D721Med (cell line): Measurements from ENCODE around the gene HEYL.

Experiments
- DNase-seq: peaks from one replicate; pipeline ENCODE4 v3.0.0; 2011; ENCODE audit warnings: low spot score; ENCODE audit not compliant: insufficient read length
- FAIRE-seq: peaks from 2 replicates; lab custom pipeline; 2011; peaks lifted over from hg19 to GRCh38; lab: Jason Lieb, UNC
- TF ChIP-seq, protein P1 (sequence below): IDR thresholded peaks from 2 replicates; pipeline ENCODE4 v1.5.1; 2012; ENCODE audit warnings: mild to moderate bottlenecking, control low read depth; ENCODE audit not compliant: insufficient read depth; ENCODE audit errors: missing control alignments

Gene HEYL

DNA sequence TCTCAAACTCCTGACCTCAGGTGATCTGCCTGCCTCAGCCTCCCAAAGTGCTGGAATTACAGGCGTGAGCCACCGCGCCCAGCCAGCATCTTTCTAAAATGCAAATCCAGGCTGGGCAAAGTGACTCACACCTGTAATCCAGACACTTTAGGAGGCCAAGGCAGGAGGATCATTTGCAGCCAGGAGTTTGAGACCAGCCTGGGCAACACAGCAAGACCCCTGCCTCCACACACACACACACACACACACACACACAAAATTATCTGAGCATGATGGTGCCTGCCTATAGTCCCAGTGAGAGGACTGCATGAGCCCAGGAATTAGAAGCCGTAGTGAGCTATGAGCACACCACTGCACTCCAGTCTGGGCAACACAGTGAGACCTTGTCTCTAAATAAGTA is 46.1 kb downstream of the HEYL start:
- FAIRE-seq, result no peak
- DNase-seq, result no peak
- TF ChIP-seq, protein P1, sequence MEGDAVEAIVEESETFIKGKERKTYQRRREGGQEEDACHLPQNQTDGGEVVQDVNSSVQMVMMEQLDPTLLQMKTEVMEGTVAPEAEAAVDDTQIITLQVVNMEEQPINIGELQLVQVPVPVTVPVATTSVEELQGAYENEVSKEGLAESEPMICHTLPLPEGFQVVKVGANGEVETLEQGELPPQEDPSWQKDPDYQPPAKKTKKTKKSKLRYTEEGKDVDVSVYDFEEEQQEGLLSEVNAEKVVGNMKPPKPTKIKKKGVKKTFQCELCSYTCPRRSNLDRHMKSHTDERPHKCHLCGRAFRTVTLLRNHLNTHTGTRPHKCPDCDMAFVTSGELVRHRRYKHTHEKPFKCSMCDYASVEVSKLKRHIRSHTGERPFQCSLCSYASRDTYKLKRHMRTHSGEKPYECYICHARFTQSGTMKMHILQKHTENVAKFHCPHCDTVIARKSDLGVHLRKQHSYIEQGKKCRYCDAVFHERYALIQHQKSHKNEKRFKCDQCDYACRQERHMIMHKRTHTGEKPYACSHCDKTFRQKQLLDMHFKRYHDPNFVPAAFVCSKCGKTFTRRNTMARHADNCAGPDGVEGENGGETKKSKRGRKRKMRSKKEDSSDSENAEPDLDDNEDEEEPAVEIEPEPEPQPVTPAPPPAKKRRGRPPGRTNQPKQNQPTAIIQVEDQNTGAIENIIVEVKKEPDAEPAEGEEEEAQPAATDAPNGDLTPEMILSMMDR, result no peak

DNA sequence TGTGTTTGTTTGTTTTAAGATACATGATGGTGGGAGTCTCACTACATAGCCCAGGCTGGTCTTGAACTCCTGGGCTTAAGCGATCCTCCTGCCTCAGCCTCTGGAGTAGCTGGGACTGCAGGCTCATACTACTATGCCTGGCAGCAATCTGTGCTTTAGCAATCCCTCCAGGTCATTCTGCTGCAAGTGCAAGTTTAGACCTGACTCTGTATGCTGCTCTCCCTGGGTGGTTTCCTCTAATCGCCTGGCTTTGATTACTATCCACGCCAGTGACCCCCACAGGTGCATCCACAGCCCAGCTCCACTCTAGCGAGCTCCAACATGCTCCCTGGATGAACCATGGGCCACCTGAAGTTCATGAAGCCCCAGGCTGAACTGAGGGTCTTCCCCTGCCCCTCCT is 47.4 kb downstream of the HEYL start:
- TF ChIP-seq, protein P1, result no peak
- FAIRE-seq (no peak), DNase-seq (no peak)

DNA sequence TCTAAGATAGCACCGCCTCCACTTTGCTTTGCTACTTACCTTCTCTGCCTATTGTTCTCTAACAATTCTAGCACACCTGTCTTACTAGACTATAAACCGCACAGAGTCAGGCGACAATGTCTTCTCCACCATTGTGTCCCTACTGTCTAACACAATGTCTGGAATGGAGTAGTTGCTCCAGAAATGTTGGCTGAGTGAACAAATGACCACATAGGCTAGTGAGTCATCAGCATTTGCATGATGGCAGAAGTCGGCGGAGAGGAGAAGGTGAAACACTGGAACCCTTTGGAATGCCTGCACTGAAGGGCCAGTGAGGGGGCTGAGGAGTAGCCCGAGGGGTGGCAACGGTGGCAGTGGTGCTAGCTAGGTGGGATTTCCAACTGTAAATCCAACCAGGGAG is 48.9 kb downstream of the HEYL start:
- TF ChIP-seq, protein P1, result no peak
- no peak for DNase-seq
- no peak for FAIRE-seq

DNA sequence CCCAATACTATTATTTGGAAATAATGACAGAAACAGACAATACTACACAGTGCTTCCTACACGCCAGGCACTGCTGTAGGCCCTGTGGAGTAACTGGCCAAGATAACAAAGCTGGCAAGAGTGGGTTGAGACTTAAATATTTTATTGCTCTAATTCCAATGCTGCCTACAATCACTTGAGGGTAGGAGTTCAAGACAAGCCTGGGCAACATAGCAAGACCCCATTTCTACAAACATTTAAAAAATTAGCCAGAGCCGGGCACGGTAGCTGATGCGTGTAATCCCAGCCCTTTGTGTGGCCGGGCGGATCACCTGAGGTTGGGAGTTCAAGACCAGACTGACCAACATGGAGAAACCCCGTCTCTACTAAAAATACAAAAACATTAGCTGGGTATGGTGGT is 53.5 kb downstream of the HEYL start:
- DNase-seq, result no peak

DNA sequence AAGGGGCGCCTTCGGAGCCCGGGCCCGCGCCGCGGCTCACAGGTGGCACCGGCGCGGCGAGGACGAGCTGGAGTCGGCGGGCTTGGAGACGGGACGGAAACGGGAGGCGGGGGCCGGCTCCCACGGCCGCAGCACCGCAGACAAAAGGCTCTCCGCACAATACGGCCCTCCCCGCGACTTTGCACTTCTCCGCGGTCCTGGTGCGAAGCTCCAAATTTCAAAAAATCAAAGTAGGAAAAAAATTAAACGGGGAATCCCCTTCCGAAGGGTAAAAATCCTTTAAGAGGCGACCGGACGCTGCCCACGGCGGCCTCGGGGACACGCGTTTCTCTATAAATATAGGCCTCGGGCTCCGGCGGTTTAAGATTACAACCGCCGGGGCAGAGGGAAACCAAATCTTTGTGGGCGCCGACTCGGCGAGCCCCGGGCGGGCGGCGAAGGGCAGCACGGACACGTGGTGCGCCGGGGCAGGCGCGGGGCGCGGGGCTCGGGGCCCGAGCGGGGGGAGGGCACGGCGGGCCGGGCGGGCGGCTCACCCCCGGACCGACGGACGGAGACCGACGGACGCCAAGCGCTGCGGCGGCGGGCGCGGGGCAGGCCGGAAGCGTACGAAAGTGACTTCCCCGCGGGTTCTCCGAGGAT is 63.3 kb downstream of the HEYL start:
- DNase-seq (no peak), FAIRE-seq (no peak)
- TF ChIP-seq, protein P1, result no peak

More for the DNA sequence above, 53.5 kb downstream of the HEYL start:
- TF ChIP-seq, protein P1, result no peak
- FAIRE-seq, result no peak

DNA sequence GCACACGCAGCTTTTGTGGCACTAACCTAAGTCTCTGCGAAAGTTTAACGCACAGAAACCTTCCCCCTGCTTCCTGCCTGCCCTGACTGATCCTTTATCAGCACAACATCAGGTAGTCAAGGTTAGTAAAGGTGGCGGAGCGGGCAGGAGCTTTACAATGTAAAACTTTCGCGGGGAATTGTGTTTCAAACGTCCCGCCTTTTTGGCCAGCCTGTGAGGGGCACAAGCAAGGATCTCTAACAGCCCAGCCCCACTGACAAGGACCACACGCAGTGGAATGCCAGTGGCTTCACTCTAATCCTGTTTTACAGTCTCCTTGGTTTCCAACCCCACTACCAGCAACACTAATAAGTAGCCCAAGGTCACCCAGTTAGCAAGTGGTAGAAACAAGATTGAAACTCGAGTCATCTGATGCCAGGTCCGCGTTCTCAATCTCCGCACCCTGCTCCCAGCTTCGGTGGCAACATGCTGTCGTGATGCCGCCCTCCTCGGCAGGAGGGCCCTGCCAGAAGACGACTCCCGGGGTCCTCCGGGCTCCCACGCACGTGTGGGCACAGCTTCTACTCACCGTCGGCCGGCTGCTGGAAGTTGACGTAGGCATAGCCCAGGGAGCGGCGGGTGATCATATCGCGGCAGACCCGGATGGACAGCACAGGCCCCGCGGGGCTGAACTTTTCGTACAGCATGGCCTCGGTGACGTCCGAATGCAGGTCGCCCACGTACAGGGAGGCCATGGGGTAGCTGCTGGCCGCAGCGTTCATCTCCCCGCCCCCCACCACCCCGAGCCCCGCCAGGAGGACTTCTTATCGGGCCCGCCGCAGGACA is 64.0 kb downstream of the HEYL start:
- DNase-seq (no peak), FAIRE-seq (no peak)
- TF ChIP-seq, protein P1, result no peak

DNA sequence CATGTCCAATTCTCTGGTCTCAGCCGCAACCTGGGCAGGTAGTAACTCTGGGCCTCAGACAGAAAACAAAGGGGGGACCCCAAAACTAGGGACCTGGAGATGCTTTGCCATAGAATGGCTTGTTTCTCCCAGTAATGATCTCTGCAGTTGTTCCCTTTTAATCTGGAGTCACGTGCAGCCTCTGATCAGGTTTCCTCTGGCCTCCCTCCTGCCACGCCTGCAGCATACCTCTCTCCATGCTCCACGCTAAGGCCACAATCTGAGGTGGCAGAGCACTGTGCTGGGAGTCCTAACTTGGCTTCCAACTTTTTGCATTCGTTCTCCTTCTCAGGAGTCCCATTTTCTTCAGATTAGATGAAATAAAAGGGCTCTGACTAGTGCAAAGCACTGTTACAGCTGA is 64.8 kb downstream of the HEYL start:
- no peak for DNase-seq
- no peak for FAIRE-seq
- TF ChIP-seq, protein P1, result no peak
